ENCODE results near the gene MAGEF1. TPM values are rescaled to one million over a fixed set of nuclear protein-coding genes. Genes with fewer than 3 reads are reported as not detected.

Gene MAGEF1
- total RNA-seq, 1 donor from 2014 or later: 88.1 TPM

GRCh38 chr3:184693011-184693975, 18.6 kb downstream of the MAGEF1 start:
- peaks cover 21% of the 10 kb centered on the region for H3K4me1 ChIP-seq
- no peaks in the 10 kb centered on the region for H3K9me3 Mint-ChIP-seq
- H3K79me2 ChIP-seq (ENCODE audit: low read depth): no peaks in the 10 kb centered on the region
- no peak overlapping the region for H3K9ac ChIP-seq
- H4K20me1 ChIP-seq (ENCODE audit: low read depth): no peaks in the 10 kb centered on the region
- no peak overlapping the region for H3K4me3 ChIP-seq
- TF ChIP-seq CTCF (IDR thresholded peaks at IDR 0.05) (no peak), EZH2 (IDR thresholded peaks at IDR 0.05) (no peak), EZH2phosphoT487 (IDR thresholded peaks at IDR 0.05) (no peak)
- H3K27me3 Mint-ChIP-seq (ENCODE audit: insufficient read depth, low read depth): peaks cover 19% of the 10 kb centered on the region
- H3K27ac ChIP-seq: no peak overlapping the region
- no peaks in the 10 kb centered on the region for H3K36me3 ChIP-seq
- H3K4me1 Mint-ChIP-seq: peaks cover 58% of the 10 kb centered on the region
- no peaks in the 10 kb centered on the region for H3K27me3 ChIP-seq
- peaks cover 3% of the 10 kb centered on the region for H3F3A ChIP-seq (ENCODE audit: low read depth)
- peak; percentile 27 for DNase-seq (ENCODE audit: low spot score)
- H3K27ac Mint-ChIP-seq: peak overlapping the region; percentile 79
- H3K4me3 Mint-ChIP-seq: no peak overlapping the region
- H3K9me3 ChIP-seq (ENCODE audit: low read depth): no peaks in the 10 kb centered on the region
- H3K36me3 Mint-ChIP-seq: no peaks in the 10 kb centered on the region
- H3K4me2 ChIP-seq: no peak overlapping the region
- peak overlapping the region; percentile 50 for H2AFZ ChIP-seq (replicated peaks)

- no peaks in the 10 kb centered on the region for H3K79me2 ChIP-seq (ENCODE audit: low read depth)
- no peak overlapping the region for H3K4me3 Mint-ChIP-seq
- H3K4me2 ChIP-seq: peak overlapping the region; percentile 35
- H3K4me3 ChIP-seq: no peak overlapping the region
- peaks cover 21% of the 10 kb centered on the region for H3K4me1 ChIP-seq
- no peaks in the 10 kb centered on the region for H3K36me3 ChIP-seq
- H3K9ac ChIP-seq: no peak overlapping the region
- H3F3A ChIP-seq (ENCODE audit: low read depth): peaks cover 3% of the 10 kb centered on the region
- no peak overlapping the region for H3K27ac ChIP-seq
- no peak for DNase-seq (ENCODE audit: low spot score)
- H3K36me3 Mint-ChIP-seq: no peaks in the 10 kb centered on the region
- TF ChIP-seq EZH2phosphoT487 (IDR thresholded peaks at IDR 0.05) (no peak), EZH2 (IDR thresholded peaks at IDR 0.05) (no peak), CTCF (IDR thresholded peaks at IDR 0.05) (no peak)
- H3K27ac Mint-ChIP-seq: peak overlapping the region; percentile 57
- H3K4me1 Mint-ChIP-seq: peaks cover 61% of the 10 kb centered on the region
- H3K27me3 Mint-ChIP-seq (ENCODE audit: insufficient read depth, low read depth): peaks cover 19% of the 10 kb centered on the region
- no peaks in the 10 kb centered on the region for H3K9me3 ChIP-seq (ENCODE audit: low read depth)
- H4K20me1 ChIP-seq (ENCODE audit: low read depth): no peaks in the 10 kb centered on the region
- H3K27me3 ChIP-seq: no peaks in the 10 kb centered on the region
- H2AFZ ChIP-seq (replicated peaks): peak overlapping the region; percentile 42
- no peaks in the 10 kb centered on the region for H3K9me3 Mint-ChIP-seq
Observed at GRCh38 chr3:184691397-184692231, 20.2 kb downstream of the MAGEF1 start.

- no peaks in the 10 kb centered on the region for H3K36me3 Mint-ChIP-seq
- peaks cover 70% of the 10 kb centered on the region for H3K4me1 Mint-ChIP-seq
- no peaks in the 10 kb centered on the region for H3K27me3 ChIP-seq
- no peaks in the 10 kb centered on the region for H3K79me2 ChIP-seq (ENCODE audit: low read depth)
- TF ChIP-seq EZH2phosphoT487 (IDR thresholded peaks at IDR 0.05) (no peak), CTCF (IDR thresholded peaks at IDR 0.05) (no peak), EZH2 (IDR thresholded peaks at IDR 0.05) (no peak)
- no peaks in the 10 kb centered on the region for H3K36me3 ChIP-seq
- peaks cover 31% of the 10 kb centered on the region for H3K4me1 ChIP-seq
- no peaks in the 10 kb centered on the region for H4K20me1 ChIP-seq (ENCODE audit: low read depth)
- no peak overlapping the region for H3K4me2 ChIP-seq
- no peaks in the 10 kb centered on the region for H3K9me3 ChIP-seq (ENCODE audit: low read depth)
- DNase-seq (ENCODE audit: low spot score): no peak
- peak overlapping the region; percentile 78 for H3K27ac Mint-ChIP-seq
- peaks cover 11% of the 10 kb centered on the region for H3F3A ChIP-seq (ENCODE audit: low read depth)
- H2AFZ ChIP-seq (replicated peaks): no peak overlapping the region
- no peak overlapping the region for H3K27ac ChIP-seq
- H3K4me3 ChIP-seq: no peak overlapping the region
- H3K9ac ChIP-seq: no peak overlapping the region
- H3K4me3 Mint-ChIP-seq: peak overlapping the region; percentile 55
- H3K9me3 Mint-ChIP-seq: no peaks in the 10 kb centered on the region
- peaks cover 19% of the 10 kb centered on the region for H3K27me3 Mint-ChIP-seq (ENCODE audit: insufficient read depth, low read depth)
Observed at GRCh38 chr3:184690192-184690883, 21.5 kb downstream of the MAGEF1 start.
